HG02759 (cell line): Measurements from ENCODE around the gene ZBP1.

Experiments used
- ATAC-seq: cut with Tn5 transposase; IDR thresholded peaks from one replicate; pipeline ENCODE4 v1.9.1; 2021; ENCODE audit warnings: mild to moderate bottlenecking, moderate library complexity; ENCODE audit not compliant: unreplicated experiment

ZBP1 gene

DNA sequence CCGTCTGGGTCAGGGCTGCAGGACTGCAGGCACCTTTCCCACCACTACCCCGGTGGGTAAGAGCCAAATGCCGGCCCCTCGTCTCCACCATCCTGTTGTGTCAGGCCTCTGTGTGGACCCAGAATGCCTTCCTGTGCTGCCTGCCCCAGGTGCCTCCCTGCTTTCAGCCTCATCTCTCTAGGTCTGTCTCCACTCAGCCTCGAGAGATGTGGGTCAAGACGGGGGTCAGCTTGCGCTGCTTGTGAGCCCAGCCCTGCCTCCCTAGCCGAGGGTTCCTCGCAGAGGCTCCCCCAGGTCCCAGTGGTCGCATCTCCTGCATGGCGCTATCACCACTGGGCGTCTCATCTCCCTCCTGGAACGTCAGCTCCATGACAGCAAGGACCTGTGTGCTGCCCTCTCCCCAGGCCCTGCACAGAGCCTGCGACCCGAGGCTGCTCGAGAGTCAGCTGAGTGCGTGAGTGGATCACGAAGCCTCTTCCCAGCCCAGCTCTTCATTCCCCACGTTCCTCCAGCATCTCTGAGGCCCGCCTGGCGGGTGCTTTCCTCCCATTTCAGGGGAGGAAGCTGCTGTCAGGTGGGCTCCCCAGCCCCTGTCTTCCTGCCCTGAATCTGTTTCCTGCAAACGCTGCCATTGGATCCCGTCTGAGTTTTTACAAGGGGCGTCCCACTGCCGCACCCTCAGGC lies 38.7 kb upstream of the ZBP1 start:
- no peak for ATAC-seq

DNA sequence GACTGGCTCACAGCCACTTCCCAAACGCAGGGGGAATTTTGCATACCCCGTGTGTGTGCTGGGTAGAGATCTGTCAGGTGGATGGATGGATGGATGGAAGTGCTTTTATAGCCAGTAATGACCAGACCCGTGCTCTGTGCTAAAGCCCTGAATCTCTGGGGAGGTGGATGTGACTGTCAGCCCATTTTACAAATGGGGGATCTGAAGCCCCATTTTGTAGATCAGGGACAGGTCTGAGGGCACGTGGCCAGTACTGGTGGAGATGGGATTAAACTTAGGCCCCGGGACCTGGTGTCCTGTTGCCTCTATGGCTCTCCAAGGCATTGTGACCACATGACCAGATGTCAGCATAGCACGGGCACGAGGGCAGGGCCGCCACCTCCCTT lies 38.2 kb upstream of the ZBP1 start:
- no peak for ATAC-seq

DNA sequence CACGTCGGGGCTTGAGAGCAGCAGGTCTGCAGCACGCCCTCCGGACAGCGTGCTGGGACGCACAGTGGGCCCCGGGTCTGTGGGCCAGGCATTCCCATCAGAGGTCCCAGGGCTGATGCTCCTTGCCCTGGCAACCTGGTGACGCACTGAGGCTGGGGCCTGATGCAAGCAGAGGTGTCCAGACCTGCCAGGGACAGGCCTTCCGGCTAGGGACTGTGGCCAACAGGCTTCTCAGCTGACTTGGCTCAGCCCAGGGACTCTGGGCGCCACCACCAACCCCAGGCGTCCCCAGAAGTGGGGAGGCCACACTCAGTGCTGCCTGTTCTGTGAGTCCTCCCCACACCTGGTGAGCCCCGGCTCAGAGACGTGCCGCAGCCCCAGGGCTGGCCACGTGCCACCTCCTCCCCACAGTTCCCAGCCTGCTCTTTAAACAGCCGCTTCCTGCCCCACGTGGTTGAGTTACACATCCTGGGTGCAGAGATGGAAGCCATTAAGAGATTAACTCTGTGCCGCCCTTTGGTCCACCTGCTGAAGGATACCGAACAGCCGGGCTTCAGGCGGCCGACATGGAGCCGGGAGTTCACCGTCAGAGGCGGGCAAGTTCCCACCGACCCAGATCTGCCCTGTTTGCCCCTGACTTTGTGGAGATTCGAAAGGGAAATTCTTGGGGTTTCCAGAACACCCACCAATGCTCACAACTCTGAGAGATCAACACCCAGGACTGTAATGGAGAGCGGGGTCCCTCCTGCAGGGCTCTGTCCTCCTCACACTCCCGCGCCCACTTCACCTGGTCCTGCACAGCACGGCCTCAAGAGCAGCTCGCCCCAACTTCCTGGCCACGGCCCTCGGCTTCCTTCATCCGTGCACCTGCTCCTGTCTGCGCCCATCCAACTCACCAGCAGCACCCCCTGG lies 37.6 kb upstream of the ZBP1 start:
- no peak for ATAC-seq

DNA sequence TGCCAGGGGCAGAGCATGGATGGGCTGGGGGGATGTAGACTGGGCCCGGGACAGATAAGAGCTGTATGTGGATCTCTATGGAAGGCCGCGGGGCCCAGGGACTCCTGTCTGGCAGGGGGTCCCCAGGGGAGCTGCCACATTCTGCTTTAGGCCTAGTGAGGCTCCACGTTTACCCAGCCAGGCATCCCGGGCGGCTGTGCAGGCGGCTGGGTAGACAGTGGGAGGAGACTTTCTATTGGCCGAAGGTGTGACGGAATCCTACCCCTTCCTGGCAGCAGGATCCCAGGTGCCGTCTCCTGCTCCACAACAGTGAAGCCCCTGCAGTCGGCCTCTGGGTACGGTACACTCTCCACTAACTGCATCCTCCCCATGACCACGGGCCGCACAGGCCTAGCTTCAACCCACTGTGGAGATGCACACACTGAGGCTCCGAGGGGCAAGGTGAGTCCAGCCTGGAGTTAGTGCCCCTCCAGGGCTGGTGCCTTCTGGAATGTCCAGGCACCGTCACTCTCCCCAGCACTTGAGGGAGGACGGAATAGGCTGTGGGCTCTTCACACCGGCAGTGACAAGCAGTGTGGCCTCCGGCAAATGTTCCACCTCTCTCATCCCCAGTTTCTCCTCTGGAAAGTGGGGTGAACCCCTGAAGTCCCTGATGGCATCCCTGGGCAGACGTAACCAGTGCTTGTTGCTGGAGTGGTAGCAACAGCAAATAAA lies 36.8 kb upstream of the ZBP1 start:
- ATAC-seq = no peak

DNA sequence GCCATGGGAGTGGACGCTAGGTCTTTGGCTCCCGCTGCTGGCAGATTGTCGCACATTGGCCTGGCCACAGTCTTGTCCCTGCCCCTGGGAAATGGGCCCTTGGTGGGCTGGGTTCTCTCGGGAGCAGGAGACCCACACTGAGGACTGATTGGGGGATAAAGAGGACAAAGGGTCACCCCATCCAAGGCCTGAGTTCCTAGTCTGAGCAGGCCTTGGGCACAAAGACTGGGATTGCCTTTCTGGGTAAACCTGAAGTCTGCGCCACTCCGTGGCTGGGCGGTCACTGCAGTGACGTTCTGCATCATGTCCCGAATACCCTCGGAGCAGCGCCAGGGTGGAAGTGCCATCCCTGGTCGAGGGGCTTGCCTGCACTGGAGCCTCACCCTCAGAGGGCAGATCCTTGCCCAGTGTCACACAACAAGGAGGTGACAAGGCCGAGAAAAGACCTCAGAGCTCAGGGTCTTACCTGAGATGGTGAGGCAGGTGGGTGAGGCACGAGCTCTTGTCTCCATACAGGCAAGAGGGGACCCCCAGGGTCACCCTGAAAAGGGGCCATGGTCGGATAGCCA lies 36.1 kb upstream of the ZBP1 start:
- no peak for ATAC-seq

DNA sequence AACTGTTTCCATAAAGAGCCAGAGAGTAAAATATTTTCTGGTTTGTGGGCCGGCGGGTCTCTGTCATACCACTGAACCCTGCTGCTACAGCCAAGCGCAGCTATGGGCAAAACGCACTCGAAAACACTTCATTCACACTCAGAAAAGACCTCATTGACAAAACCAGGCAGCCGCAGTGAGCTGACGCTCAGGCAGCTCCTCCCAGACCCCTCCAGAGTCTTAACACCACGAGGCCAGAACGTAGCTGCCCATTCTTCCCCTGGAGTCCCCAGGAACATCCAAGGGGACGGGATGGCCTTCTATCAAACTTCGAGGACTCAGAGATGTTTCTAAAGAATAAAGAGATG lies 35.6 kb upstream of the ZBP1 start:
- no peak for ATAC-seq

DNA sequence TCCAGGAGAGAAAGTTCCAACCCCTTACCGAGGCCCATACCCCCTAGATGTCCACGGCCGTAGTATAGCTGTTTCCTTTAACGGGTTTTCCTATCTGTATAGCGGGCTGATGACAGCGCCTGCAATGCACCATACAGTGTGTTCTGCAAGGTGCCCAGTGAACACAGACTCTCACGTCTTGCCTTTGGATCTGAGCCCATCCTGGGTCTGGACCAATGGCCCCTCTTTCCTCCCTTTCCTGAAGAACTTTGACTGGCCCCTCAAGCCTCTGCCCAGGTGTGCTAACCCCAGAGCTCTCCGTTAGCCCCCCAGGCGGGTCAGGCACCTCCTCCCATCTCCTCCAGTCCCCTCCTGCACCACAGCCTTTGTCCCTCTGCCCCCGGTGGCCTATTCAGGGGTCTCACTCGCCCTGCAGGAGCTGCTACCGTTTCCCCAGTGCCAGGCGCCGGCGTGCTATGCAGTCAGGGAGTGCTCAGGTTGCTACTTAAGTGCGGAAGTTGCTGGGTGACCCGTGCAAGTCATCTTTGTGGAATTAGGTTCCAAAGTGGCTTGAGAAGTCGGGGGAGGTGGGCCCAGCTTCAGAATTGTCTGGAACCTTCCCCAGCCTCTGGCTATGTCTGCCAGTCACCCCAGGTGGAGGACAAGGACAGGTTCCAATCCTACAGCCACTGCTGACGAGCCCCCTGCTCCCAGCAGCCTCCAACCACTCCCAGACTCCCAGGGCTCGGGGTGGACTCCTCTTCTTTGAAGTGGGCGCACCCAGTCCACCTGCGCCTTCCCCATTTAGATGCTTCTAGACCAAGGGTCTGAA lies 35.0 kb upstream of the ZBP1 start:
- ATAC-seq = no peak

DNA sequence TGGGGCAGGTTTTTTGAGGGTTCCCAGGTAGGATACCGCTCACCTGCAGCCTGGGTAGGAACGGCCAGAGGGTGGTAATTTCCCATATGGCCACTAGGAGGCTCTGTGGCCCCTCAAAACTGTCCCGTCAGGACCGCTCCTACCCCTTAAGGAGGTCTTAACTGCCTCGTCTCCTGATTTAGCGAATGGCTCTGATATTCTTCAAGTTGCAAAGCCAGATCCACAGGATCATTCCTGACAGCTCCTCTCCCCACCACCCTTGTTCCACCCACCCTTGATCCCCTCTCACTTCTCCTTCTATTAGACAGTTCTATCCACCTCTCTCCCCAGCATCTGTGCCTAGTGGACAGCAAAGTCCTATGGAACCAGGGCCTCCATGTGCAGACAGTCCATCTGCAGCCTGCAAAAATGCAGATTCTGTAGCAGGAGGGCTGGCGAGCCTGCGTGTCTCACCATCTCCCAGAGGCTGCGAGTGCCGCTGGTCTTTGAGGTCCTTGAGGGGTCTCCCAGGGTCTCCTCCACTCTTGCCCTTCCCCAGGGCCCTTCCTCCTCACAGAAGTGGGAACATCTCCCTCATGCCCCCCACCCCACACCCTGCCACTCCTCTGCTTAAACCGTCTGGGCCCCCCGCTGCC lies 34.3 kb upstream of the ZBP1 start:
- ATAC-seq = peak; percentile 83

DNA sequence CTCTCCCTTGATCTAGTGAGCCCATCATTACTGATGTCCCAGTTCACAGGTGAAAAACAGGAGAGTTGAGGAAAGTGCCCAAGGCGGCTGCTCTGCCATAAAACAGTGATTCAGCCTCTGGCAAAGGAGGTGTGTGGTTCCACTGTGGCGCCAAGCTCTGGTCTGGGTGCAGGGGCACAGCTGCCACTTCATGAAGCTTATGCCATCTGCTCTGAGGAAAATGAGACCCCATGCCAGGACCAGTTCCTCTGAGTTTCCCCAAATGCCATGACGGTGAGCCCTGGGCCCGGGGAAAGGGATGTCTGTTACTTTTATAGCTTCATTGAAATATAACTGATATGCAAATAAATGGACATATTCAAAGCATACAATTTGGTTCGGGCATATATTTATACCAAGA lies 33.7 kb upstream of the ZBP1 start:
- ATAC-seq = no peak

DNA sequence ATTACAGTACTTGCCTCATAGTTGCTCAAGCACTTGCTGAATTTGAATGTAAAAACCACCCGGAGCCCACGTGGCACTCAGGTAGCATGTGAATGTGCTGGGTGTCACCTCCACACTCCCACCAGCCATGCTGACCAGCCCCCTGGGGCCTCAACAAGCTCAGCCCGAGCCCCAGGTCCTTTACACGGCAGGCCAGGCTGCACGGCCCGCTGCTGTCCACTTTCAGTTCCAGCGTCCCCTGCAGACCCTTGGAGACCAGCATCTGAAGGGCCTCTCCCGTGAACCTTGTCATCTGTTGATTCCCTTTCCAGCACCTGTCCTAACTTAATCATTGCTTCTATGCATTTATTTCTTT lies 33.3 kb upstream of the ZBP1 start:
- no peak for ATAC-seq

DNA sequence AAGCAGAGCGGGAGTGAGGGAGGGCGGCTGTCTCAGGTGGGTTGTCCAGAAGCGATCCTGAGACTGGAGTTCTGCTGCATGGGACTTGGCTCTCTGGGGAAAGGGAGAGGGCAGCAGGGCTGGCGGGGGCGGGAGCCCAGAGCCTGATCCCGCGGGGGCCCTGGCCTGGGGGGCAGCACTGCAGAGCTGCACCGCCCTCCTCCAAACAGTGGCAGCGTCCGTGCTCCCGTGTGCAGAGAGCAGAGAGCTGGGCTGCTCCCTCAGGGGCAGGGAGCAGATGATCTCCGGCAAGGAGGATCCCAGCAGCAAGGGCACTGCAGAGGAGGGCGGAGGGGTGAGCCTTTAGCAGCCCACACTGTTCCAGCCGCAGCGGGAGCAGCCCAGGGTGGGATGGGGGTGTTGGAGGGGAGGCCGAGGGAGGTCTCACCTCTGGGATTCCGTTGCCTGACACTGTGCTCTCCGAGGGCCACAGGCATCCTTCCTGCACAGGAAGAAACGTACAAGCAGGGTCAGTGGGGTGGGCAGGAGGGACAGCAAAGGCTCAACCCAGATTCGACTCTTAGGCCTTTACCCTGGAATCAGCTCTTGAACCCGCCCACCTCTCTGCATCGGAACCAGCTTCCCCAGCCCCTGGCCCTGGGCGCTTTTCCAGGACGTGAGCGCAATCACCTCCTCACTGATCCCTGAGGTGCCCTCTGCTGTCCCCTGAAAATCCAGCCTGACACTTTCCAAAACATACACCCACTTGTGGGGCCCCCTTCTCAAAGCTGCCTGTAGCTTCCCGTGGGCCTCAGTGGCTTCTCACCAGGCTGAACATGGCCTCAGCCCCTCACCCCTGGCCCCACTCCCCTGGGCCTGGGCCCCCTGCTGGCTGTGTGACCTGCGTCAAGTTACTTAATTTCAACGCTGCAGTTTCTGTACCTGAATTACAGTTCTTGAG lies 32.6 kb upstream of the ZBP1 start:
- no peak for ATAC-seq

DNA sequence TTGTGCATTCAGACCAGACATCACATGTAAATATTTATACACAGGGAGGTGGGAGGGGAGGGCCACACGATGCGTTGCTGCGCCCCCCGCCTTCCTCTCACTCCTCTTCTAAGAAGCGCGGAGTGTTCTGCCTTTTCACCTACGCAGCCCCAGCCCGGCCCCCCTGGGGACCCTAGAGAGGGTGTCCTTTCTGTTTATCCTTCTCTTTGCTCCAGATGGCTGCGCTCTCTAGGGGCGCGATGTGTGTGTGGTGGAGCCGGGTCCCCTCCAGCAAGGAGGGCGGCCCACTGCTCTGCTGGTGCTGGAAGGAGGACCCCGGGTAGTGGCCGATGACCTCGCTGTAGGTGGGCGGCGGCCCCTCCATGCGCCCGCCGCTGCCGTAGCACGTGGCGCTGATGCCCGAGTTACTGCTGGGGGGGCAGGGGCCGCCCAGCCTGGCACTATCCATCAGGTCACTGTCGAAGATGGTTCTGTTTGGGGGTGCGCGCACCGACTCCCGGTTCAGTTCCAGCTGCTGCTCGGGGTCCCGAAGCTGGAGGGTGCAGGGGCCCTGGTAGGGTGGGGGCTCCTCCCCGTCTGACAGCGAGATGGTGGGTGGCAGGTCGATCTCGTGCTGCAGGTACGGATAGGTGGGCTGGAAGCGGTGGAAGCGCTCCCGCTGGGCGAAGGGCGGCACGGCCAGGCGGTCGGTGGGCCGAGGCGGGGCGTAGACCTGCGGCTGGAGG lies 31.8 kb upstream of the ZBP1 start:
- ATAC-seq = no peak

DNA sequence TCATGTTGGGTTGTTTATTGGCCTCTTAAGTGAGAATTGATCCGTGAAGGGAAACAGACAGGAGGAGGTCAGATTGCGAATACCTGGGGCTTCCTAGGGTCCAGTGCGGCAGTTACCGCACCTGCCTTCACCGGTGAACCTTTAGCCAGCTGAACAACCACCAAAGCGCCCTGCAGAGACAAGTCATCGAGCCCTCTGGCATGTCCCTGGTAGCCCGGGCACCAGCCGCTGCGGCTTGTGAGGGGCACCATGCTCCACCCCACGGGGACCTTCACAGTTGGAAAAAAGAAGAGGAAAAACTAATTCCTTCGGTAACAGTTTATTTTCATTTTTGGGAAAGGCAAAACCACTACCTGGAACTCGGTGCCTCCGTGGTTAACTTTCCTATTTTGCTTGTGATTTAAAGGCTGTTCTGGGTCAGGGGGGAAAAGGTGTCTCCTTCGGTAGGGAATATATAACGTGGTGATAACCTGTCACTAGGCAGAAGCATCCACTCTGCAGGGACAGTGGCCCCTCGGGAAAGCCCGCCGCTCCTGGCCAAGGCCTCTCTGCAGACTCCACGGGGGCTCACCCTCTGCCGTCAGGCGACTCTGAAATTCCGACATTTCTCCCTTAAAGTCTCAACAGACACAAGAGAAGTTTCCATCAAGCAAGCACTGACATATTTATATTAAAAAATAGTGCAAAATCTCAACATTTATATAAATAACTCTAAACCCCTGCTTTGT lies 30.7 kb upstream of the ZBP1 start:
- no peak for ATAC-seq

DNA sequence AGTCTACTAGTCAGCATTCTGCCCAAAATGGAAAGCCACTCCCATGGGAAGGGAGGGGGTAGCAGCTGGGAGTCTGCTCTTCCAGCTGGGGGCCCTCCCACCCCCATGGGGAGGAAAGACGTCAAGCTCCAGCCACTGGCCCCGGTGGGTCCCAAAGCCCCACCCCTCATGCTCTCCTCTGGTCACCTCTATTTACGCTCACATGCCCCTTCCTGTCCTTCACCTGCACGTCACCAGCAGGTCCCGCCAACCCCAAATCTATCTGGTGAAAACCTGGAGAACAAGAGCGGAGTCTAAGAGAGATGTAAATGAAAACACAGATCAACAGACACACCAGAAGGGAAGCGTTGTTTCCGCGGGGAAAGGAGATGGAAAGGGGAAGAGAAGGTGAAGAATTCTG lies 30.0 kb upstream of the ZBP1 start:
- ATAC-seq = no peak

DNA sequence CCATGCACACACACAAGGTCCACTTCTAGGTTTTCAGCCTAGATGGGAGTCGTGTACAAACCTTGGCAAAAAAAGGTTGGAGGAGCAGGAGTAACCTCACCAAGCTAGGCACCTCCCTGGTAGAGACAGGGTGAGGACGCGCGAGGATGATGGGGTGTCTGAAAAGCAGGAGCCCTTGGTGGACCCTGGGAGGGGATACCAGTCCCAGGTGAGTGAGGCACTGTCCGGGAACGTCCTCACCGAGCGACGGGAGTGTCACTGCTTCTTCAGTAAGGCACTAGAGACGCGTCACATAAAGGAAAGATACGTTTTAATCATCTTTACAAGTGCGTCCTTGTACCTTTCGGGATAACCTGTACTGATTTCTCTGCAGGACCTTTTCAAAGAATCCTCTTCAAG lies 29.4 kb upstream of the ZBP1 start:
- no peak for ATAC-seq

DNA sequence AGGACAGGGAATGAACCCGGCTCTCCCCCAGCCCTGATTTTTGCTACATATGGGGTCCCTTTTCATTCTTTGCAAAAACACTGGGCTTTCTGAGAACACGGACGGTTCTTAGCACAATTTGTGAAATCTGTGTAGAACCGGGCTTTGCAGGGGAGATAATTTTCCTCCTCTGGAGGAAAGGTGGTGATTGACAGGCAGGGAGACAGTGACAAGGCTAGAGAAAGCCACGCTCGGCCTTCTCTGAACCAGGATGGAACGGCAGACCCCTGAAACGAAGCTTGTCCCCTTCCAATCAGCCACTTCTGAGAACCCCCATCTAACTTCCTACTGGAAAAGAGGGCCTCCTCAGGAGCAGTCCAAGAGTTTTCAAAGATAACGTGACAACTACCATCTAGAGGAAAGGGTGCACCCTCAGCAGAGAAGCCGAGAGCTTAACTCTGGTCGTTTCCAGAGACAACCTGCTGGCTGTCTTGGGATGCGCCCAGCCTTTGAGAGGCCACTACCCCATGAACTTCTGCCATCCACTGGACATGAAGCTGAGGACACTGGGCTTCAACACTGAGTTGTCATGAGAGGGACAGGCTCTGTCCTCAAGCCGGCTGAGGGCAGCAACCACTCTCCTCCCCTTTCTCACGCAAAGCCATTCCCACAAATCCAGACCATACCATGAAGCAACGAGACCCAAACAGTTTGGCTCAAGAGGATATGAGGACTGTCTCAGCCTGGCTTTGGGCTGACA lies 28.8 kb upstream of the ZBP1 start:
- no peak for ATAC-seq
